GM20000 (cell line): ENCODE measurements around the gene DSG3.

Source experiments
- DNase-seq: peaks from one replicate; pipeline ENCODE4 v3.0.0; 2012; ENCODE audit warnings: low spot score
- CTCF ChIP-seq: IDR thresholded peaks from 2 replicates; pipeline ENCODE4 v1.5.1; 2012; ENCODE audit warnings: mild to moderate bottlenecking, control low read depth; ENCODE audit errors: extremely low read depth, missing control alignments

Gene DSG3

GRCh38 chr18:31516437-31516836, 68.9 kb downstream of the DSG3 start:
- no peak for DNase-seq
- TF ChIP-seq CTCF, result no peak

GRCh38 chr18:31526374-31526773, 78.8 kb downstream of the DSG3 start:
- no peak for DNase-seq
- no peak for TF ChIP-seq CTCF
